Activated CD8-positive, alpha-beta memory T cell treated with anti-CD3 and anti-CD28 coated beads, Interleukin-2, amount 50 U/mL, for 24 hours (primary cell): ENCODE results near the gene TUB.

Experiments
- DNase-seq: peaks from one replicate; pipeline ENCODE4 v3.0.0-alpha.2; 2020; ENCODE audit errors: extremely low read depth

Gene TUB

DNA sequence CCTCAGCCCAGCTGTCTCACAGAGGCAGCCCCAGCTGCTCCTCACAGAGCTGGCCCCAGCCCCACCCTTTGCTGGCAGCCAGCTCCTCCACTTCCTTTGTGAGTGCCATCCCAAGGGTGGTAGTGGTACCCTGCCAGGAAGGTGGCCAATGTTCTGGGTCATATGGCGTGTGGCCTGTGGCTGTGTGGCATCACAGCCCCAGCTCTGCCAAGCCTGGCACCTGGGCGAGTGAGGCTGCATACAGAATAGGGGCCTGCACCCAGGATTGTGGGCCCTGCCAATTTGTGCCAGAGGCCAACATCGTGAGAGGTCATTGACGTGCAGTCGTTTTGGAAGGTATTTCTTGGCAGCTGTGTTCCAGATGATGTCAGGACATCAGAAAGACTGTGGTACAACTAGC lies 10.7 kb downstream of the TUB start:
- no peak for DNase-seq

DNA sequence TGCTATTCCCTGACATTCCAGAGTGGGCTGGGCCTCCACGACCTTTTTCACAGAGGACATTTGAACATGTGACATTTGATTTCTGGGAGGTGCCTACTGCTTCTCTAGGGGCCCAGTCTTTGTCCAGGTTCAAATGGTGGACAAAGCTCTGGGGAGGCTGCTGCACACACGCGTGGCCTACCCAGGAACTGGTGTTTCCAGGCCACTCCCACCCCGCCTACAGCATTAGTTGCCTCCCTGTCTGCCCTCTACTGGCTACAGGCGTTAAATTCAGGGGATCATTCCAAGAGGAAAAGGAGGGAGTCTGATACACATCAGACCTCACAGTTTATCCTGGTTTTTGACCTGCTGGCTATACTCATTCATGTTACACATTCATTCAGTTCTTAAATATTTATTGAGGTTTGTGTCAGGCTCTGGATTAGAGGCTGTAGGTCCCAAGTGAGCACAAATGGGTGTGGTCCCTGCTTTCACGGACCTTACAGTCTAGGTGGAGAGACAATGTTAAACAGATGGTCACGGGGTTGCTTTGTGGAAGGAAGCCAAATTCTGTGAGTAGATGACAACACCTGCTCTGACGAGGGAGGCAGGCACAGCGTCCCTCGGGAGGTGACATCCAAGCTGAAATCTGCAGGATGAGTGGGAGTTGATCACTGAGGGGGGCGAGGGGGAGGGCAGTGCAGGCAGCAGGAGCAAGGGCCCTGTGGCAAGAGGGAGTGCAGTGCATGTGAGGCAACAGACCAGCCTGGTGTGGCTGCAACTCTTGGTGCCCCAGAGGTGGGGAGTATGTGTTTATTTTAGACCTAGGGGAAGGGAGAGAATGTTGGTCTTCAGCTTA lies 11.8 kb downstream of the TUB start:
- DNase-seq = no peak

DNA sequence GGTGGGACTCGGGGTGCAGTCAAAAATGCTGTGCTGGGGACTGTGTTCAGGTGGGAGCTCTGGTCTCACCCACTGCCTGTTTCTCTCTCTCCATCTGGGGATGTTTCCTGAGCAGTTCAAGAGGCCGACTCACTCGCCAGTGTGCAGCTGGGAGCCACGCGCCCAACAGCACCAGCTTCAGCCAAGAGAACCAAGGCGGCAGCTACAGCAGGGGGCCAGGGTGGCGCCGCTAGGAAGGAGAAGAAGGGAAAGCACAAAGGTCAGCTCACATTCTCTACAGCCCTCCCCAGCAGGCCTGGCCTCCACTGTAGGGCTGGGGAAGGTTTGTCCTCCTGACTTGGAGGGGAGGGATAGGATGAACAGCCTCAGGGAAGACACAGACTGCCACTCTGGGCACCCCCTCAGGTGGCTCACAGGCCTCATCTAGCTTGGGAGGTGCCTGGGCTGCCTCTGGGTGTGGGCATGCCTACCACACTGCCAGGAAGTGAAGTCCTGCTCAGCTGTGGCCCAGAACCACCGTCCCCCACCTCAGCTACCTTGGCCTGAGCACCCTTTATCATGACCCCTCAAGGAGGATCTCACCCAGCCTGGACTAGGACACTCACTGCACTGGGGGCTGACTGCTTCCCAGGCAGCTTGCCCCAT lies 13.0 kb downstream of the TUB start:
- no peak for DNase-seq

DNA sequence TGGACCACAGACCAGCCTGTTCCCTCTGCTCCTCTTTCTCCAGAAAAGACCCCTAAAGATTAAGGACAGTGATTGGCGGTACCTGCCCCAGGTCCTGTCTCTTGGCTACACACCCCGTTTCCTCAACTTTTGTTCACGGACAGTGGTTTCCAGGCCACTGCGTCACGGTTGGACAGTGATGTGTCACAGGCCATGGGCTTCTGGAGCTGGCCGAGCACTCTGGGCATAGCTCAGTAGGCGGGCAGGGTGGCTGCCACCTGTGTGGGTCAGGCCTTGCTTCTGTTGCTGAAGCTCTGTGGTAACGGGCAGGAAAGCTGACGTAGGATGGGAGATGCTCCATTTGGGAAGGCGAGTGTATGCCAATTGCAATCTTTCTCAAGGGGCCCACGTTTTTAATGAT lies 13.6 kb downstream of the TUB start:
- no peak for DNase-seq

DNA sequence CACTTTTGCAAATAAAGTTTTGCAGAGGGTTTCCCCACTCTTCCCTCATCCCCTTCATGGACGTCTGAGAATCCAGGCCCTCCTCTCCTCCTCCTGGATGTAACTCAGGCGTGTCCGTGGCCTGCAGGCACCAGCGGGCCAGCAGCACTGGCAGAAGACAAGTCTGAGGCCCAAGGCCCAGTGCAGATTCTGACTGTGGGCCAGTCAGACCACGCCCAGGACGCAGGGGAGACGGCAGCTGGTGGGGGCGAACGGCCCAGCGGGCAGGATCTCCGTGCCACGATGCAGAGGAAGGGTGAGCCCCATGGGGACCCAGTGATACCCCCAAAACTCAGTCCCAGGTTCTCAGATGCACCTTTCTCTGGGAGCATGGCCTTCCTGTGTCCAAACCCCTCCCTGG lies 14.4 kb downstream of the TUB start:
- no peak for DNase-seq

DNA sequence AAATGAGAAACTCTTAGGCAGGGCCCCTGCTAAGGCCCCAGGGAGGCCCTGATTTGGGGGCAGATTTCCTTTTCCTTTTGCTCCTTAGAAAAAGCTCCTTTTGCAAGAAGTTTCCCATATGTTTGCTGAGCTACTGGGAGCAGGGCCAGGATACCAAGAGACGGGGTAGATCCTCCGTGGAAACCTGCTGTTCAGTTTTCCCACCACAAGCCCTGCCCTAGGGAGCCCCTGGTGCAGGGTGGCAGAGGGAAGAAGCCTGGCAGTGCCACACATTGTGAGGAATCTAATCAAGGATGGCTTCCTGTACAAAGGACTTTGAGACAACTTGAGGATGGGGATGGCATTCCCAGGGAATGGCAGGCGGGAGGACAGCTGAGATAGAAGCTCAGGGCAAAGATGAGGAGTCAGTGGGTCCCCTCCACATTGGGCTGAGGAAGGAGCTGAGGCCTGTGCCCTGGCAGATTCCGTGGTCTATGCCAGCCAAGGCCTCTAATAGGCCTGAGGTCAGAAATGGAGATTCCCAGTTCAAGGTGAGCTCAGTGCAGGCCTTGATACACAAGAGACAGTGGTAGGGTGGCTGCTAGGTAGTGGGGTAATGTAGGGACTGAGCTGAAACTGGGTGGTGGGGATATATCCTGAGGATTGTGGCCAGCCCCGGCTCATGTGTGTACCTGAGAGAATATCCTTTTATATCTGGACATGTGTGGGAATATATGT lies 15.0 kb downstream of the TUB start:
- DNase-seq = no peak

DNA sequence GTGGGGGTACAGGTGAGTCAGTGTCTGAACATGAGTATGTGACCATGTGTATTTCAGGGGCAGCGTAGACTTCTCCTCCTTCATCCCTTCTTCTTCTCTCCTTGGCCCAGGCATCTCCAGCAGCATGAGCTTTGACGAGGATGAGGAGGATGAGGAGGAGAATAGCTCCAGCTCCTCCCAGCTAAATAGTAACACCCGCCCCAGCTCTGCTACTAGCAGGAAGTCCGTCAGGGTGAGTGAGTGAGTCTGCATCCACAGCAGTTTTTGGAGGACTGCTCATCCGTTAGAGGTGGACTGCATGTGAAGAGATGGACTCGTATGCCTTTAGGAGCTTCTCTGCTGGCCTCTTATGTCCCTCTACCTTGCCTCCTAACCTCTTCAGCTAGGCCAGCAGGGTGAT lies 15.6 kb downstream of the TUB start:
- no peak for DNase-seq

DNA sequence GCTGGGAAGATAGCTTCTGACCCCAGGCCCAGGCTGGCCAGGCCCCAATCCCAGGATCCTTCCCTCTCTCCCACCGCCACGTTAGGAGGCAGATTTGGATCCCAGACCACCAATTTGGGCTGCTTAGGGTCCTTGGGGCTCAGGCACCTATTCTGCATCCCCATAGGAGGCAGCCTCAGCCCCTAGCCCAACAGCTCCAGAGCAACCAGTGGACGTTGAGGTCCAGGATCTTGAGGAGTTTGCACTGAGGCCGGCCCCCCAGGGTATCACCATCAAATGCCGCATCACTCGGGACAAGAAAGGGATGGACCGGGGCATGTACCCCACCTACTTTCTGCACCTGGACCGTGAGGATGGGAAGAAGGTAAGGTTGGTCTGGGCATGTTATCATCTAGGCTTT lies 16.1 kb downstream of the TUB start:
- no peak for DNase-seq

DNA sequence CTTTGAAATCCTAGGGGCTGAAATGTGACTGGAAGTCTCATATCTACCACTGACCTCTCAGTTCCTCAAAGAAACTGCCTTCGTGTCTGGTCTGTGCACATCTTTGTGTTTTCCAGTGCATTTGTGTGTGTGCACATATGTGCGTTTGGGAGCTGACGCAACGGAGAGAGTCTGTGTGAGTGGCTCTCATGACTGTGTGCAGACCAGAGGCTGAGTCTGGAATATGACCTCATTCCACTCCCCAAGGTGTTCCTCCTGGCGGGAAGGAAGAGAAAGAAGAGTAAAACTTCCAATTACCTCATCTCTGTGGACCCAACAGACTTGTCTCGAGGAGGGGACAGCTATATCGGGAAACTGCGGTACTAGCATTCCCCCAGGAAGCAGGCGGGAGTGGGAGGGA lies 16.5 kb downstream of the TUB start:
- no peak for DNase-seq

DNA sequence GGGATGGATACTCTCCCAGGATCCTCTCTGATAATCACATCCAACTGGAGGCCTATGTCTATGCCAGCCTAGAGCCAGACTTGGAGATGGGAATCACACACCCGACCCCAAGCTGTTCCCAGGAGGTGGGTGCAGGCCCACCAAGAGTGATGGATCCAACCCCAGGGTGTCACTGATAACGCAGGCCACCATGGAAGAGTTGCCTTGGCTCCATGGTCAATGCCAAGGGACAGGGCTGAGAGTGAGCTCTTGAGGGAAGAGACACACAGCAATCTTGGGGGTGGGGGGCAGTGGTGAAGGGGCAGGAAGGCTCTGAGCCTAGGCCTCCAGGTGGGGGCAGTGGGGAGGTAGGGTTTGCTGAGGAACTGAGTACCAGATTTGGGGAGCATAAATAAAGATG lies 16.9 kb downstream of the TUB start:
- no peak for DNase-seq

DNA sequence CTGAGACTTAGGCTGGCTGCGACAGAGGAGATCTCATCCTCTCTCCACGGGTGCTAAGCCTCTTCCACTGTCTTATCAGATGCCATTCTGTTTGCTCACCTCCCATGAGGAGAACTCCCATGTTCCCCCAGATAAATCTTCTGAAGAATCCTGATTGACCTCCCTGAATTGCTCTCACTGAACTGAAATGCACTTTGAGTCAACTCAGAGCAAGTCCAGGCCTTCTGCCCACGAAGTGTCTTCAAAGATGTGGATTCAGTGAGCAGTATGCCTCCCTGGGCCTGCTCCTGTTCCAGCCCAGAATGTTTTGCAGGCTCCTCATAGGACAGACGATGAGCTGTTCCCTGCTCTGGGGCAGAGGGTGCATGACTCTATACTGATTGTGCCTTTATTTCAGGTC lies 17.4 kb downstream of the TUB start:
- DNase-seq = no peak

DNA sequence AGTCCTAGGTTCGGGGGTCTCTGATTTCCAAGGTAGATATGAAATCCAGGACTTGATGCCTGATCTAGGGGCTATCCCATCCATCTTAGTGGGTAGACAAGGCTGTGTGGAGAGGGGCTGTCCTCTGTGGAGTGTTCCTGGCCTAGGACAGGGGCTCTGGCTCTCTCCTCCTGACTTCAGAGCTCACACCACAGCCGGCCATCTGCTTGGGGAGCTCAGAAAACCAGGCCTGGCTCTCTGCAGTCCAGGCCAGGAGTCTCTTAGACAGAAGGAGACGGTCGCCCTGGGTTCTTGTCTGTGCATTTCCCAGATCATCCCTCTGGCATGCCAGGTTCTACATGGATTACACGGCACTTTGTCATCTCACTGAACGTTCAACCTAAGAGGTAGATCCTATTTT lies 17.9 kb downstream of the TUB start:
- DNase-seq = no peak

DNA sequence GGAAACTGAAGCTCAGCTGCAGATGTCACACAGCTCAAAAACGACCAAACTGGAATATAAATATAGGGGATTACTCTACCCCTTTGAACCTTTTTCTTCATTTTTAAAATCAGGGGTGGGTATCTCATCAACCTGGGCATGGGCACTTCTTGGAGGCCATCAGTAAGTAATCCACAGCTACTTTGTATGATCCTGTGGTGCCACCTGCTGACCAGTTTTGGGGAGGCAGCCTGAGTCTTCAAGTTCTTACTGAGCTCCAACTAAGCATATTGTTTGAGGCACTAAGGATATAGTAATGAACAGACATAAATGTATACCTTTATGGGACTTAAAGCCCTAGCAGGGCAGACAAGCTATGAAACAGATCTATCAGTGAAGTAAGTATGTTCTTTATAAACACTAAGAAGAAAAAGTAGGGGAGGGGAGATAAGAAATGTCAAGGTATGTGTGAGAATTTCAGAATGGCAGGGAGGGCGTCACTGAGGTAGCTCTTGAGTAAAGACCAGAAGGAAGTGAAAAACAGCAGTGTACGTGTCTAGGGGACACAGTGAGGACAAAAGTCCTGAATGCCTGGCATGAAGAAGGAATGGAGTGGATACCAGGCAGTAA lies 18.4 kb downstream of the TUB start:
- DNase-seq = peak; percentile 18

DNA sequence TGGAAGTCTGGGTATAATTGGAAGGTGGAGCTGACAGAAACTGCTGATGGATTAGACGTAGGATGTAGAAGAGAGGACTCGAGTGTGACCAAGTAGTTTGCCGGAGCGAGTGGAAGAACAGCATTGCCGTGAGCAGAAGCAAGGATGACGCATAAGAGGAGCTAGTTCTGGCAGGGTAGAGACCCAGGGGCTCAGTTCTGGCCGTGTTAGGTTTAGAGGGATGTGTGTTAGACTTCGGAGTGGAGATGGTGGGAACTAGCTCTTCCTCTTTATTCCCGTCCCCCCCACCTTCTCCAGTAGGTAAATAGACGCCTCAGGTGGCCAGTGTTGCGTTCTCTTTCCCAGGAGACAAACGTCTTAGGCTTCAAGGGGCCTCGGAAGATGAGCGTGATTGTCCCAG lies 19.1 kb downstream of the TUB start:
- no peak for DNase-seq

DNA sequence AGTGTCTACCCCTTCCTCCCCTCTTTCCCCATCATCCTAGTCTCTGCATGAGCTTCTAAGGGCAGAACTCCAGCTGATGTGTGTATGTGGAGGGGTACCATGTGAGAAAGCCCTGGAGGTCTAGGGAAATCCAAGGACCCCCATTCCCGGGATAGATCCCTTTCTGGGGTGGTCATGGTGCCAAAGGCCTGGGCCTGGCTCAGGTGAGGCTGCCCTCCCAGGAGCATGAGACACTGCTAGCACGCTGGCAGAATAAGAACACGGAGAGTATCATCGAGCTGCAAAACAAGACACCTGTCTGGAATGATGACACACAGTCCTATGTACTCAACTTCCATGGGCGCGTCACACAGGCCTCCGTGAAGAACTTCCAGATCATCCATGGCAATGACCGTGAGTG lies 19.6 kb downstream of the TUB start:
- DNase-seq = no peak

DNA sequence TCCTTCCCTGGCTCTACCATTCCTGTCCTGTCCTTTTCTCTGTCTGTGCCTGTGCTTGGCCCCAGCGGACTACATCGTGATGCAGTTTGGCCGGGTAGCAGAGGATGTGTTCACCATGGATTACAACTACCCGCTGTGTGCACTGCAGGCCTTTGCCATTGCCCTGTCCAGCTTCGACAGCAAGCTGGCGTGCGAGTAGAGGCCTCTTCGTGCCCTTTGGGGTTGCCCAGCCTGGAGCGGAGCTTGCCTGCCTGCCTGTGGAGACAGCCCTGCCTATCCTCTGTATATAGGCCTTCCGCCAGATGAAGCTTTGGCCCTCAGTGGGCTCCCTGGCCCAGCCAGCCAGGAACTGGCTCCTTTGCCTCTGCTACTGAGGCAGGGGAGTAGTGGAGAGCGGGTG lies 20.4 kb downstream of the TUB start:
- DNase-seq = no peak

DNA sequence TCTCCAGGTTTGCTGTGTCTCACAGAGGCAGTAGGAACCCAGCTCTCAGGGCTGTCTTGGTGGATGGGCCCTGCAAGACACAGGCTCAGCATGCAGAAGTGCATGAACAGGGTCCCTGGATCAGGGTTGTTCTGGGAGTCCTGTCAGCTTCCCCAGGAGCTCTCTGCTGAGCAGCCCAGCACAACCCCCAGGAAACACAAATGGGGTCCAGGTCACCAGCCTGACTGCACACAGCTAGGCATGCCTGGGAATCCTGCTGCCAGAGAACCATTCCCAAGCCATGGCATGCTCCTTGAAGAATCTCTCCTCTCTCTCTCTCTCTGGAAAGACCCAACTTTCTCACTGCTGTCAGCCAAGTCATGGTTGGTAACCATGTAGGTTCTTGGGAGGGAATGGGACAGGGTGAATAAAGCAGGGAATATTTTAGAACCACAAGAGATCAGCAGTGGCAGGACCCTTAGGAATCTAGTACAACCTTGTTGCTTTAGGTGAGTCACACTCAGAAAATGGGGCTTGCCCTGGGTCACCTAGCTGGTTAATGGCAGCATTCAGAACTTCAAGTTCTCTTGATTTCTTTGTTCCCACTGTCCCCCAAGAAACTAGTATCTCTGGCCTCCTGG lies 21.4 kb downstream of the TUB start:
- no peak for DNase-seq

DNA sequence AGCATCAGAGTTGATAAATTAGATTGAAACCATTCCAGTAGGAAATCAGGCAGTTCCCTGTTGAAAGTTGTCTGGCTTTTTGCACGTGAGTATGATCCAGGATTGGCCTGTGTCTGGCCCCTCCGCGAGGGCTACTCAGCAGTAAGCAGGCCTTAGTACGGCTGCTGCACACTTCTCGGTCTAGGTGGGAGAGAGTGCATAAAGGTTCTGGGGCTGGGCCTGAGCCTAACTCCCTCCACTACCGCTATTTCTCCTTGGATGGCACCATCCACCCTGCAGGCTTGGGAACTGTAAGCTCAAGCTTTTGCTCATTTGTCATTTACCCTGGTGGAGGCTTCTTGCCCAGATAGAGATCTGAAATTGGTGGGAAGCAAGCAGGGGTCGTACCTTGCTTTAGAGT lies 22.0 kb downstream of the TUB start:
- no peak for DNase-seq

DNA sequence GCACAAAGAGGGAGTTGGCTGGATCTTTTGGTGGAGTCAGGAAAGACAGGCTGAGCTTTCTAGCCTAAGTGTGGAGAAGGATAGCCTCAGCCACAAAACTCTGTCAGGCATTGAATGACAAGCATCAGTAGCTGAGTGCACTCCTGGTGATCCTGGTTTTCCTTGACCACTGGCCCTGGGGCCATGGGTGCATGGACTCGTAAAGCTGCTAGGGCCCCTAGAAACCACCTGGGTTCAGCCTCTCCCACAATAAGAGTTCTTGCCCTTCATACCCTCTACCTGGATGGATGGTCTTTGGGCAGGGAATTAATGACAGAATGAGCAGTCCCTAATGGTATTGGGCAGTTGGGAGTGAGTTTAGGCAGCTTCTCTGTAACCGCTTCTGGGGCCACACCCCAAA lies 22.9 kb downstream of the TUB start:
- DNase-seq = no peak

DNA sequence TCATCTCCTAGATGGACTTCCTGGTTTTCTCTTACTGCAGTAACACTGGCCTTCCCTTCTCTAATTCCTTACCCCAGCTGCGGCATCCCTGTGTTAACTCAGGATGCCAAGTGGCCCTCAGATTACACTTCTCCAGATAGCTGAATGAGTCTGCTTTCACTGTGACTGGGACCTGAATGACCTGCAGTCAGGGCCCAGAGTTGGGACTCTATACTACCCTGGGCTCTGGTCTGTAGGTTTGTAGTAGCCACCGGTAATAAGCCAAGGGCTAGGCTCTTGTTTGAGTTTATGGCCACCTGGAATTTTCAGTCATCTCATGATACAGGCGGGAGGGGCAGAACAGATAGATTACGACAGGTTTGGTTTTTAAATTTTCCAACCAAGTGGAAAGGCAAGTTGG lies 24.1 kb downstream of the TUB start:
- no peak for DNase-seq

DNA sequence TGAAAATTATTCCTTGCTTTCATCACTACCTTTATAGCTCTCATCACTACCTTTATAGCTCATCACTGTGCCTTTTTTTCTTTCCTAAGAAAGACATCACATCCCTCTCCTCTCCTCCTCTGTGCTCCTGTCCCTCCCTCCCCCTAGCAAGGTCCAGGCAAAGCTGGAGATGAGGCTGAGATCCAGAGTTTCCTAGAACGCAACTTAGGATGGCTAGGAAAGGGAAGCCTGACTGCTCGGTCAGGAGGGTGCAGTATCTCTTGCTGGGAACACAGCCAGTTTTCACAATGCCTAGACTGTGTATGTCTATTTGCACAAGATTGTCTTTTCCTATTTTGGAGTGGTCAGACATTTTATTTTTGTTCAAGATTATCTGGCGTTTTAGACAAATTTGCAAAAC lies 24.7 kb downstream of the TUB start:
- DNase-seq = no peak

DNA sequence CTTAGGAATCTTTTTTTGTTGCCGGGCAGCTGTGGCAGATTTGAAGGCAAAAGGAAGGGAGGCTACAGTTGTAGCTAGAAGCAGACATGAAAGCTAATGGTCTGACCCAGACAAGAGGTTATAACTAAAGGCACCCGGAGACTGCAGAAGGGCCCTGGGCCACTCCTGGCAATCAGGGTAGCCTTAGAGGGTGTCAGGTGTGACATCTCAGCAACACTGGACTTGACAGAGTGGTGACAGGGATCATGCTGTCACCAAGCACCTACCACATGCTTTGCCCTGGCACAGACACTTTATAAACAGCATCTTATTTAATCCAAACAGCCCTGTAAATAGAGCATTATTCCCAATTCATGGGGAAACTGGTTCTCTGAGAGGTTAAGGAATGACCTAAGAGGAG lies 25.7 kb downstream of the TUB start:
- no peak for DNase-seq
